GM19438 (cell line): ENCODE results near the gene MIAT.

ENCODE experiments used
- ATAC-seq: cut with Tn5 transposase; IDR thresholded peaks from one replicate; pipeline ENCODE4 v1.9.1; 2021; ENCODE audit warnings: low read depth; ENCODE audit not compliant: unreplicated experiment

Gene MIAT

GRCh38 chr22:26718905-26719304, 61.5 kb downstream of the MIAT start:
- no peak for ATAC-seq

GRCh38 chr22:26722159-26722558, 64.8 kb downstream of the MIAT start:
- ATAC-seq: no peak

- no peak for ATAC-seq
These were observed 67.0 kb downstream of the MIAT start for GRCh38 chr22:26724414-26724813.

- ATAC-seq: no peak
These were observed 67.8 kb downstream of the MIAT start for GRCh38 chr22:26725012-26725676.
